ENCODE data around the gene TMEM50A. TPM values are rescaled to one million over a fixed set of nuclear protein-coding genes. Genes with fewer than 3 reads are reported as not detected.
"Not testable (repeated sequence)": the region's sequence is repeated elsewhere in the genome, so short reads cannot be mapped to it uniquely, and the experiment has no call there.

The TMEM50A gene
- total RNA-seq, 1 donor from 2014 or later, result 106 TPM

- H3K4me3 ChIP-seq; intact Hi-C loops (cut with DNase I); ATAC-seq; DNase-seq; H3K9me3 ChIP-seq; H3K27me3 ChIP-seq (ENCODE audit: low read depth); H3K36me3 ChIP-seq; H3K4me1 ChIP-seq; H3K27ac ChIP-seq: not testable (repeated sequence)
Measured at GRCh38 chr1:25312806-25313470, 25.2 kb upstream of the TMEM50A start.

- not testable (repeated sequence) for ATAC-seq
Measured at GRCh38 chr1:25320314-25320938, 17.7 kb upstream of the TMEM50A start.

GRCh38 chr1:25322127-25322526 is 16.0 kb upstream of the TMEM50A start:
- DNase-seq; H3K36me3 ChIP-seq; H3K4me3 ChIP-seq; H3K9me3 ChIP-seq; H3K27me3 ChIP-seq (ENCODE audit: low read depth); H3K27ac ChIP-seq; H3K4me1 ChIP-seq; intact Hi-C loops (cut with DNase I); ATAC-seq: not testable (repeated sequence)

More at GRCh38 chr1:25320314-25320938, 17.7 kb upstream of the TMEM50A start:
- intact Hi-C loops (cut with DNase I); H3K4me3 ChIP-seq; H3K4me1 ChIP-seq; H3K36me3 ChIP-seq; H3K9me3 ChIP-seq; DNase-seq; H3K27me3 ChIP-seq (ENCODE audit: low read depth); H3K27ac ChIP-seq: not testable (repeated sequence)

DNA sequence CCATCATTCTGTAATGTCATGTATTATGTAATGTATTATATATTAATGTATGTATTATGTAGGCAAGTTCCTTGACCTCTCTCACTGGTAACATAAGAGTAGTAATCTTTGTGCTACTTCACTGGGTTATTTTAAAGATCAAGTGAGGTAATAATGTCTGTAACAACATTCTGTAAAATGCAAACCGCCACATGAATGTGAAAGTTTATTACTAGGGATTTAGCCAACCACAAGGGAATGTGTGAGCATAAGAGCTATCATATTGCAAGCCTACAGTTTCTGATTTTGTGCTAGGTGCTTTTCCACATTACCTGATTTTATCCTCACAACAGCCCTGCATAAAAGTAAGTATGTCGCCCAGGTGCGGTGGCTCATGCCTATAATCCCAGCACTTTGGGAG is 13.7 kb upstream of the TMEM50A start:
- H3K4me1 ChIP-seq; H3K9me3 ChIP-seq; H3K4me3 ChIP-seq; DNase-seq; H3K36me3 ChIP-seq; intact Hi-C loops (cut with DNase I); ATAC-seq; H3K27ac ChIP-seq; H3K27me3 ChIP-seq (ENCODE audit: low read depth): not testable (repeated sequence)

DNA sequence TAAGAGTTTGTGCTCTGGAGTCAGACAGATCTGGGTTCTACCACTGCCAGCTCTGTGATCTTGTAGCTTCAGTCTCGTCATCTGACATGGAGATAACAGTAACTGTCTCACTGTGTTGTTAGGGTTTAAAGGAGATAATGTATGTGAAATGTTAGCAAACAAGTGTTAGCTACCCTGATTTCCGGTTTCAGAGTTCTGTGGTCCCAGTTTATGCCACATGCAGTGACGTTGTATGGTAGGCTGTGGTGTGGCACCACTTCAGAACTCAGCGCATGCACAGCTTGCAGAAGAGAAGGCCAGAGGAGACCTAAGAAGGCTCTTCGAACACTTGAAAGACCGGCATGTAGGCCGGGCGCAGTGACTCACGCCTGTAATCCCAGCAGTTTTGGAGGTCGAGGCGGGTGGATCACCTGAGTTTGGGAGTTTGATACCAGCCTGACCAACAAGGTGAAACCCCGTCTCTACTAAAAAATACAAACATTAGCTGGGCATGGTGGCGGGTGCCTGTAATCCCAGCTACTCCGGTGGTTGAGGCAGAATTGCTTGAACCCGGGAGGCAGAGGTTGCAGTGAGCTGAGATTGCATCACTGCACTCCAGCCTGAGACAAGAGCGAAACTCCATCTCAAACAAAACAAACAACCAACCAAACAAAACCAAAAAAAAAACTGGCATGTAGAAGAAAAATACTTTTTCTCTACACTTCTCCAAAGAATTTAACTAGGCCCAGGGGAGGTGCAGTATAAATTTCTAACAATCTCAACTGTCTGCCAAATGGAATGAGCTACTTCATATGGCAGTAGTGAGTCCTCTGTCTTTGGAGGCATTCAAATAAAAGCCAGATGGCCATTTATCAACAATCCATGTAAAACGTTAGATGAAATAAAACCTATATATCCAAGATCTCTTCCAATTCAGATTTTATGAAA is 10.0 kb upstream of the TMEM50A start:
- DNase-seq; H3K4me3 ChIP-seq; H3K36me3 ChIP-seq; H3K4me1 ChIP-seq; H3K27ac ChIP-seq; H3K9me3 ChIP-seq; intact Hi-C loops (cut with DNase I); H3K27me3 ChIP-seq (ENCODE audit: low read depth): not testable (repeated sequence)
- peak in 1 of 2 donors; percentile 65 for ATAC-seq

- intact Hi-C loops (cut with DNase I); H3K27ac ChIP-seq; ATAC-seq; H3K4me3 ChIP-seq; H3K36me3 ChIP-seq; H3K9me3 ChIP-seq; H3K4me1 ChIP-seq; H3K27me3 ChIP-seq (ENCODE audit: low read depth); DNase-seq: not testable (repeated sequence)
Measured at GRCh38 chr1:25328791-25329185, 9.3 kb upstream of the TMEM50A start.

- H3K4me3 ChIP-seq; H3K36me3 ChIP-seq; intact Hi-C loops (cut with DNase I); H3K27ac ChIP-seq; ATAC-seq; H3K4me1 ChIP-seq; H3K9me3 ChIP-seq; DNase-seq; H3K27me3 ChIP-seq (ENCODE audit: low read depth): not testable (repeated sequence)
Measured at GRCh38 chr1:25329336-25329735, 8.8 kb upstream of the TMEM50A start.

DNA sequence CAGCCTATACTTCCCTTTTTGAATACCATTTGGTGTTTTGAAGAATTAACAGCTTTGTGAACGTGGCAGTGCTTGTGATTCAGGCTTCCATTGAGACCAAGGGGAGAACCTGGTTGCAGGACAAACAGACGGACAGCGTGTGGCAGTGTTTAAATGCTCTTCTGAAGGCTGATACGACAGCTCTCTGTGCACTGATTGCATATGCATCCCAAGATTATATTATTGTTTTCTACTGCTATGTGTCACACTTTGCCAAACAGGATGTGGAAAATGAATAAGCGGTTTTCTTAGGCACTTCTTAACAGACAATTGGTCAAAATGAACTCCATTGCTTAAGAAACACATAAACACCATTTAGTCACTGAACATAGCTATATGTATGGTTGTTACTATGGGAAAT is 8.2 kb upstream of the TMEM50A start:
- not testable (repeated sequence) for ATAC-seq

GRCh38 chr1:25336922-25337354 is 1.2 kb upstream of the TMEM50A start:
- intact Hi-C loops (cut with DNase I); H3K36me3 ChIP-seq; H3K9me3 ChIP-seq; H3K27me3 ChIP-seq (ENCODE audit: low read depth); H3K27ac ChIP-seq: not testable (repeated sequence)
- TF ChIP-seq, protein P1, sequence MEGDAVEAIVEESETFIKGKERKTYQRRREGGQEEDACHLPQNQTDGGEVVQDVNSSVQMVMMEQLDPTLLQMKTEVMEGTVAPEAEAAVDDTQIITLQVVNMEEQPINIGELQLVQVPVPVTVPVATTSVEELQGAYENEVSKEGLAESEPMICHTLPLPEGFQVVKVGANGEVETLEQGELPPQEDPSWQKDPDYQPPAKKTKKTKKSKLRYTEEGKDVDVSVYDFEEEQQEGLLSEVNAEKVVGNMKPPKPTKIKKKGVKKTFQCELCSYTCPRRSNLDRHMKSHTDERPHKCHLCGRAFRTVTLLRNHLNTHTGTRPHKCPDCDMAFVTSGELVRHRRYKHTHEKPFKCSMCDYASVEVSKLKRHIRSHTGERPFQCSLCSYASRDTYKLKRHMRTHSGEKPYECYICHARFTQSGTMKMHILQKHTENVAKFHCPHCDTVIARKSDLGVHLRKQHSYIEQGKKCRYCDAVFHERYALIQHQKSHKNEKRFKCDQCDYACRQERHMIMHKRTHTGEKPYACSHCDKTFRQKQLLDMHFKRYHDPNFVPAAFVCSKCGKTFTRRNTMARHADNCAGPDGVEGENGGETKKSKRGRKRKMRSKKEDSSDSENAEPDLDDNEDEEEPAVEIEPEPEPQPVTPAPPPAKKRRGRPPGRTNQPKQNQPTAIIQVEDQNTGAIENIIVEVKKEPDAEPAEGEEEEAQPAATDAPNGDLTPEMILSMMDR (IDR thresholded peaks at IDR 0.05), result peak; percentile 12
- Histone ChIP-seq H3K4me3 (peak overlapping the region; percentile 94), H3K4me1 (peaks cover 20% of the 10 kb centered on the region)
- DNase-seq, result peak; percentile 63
- ATAC-seq, result peak; percentile 68 to 74

More for the DNA sequence above, 8.2 kb upstream of the TMEM50A start:
- H3K27ac ChIP-seq; intact Hi-C loops (cut with DNase I); H3K9me3 ChIP-seq; H3K27me3 ChIP-seq (ENCODE audit: low read depth); DNase-seq; H3K4me3 ChIP-seq; H3K36me3 ChIP-seq; H3K4me1 ChIP-seq: not testable (repeated sequence)

GRCh38 chr1:25337483-25338187 is 499 bp upstream of the TMEM50A start:
- peak overlapping the region; percentile 95 for H3K27ac ChIP-seq
- H3K4me3 ChIP-seq, result peak overlapping the region; percentile 94
- peaks cover 20% of the 10 kb centered on the region for H3K4me1 ChIP-seq
- H3K9me3 ChIP-seq; intact Hi-C loops (cut with DNase I); H3K36me3 ChIP-seq; H3K27me3 ChIP-seq (ENCODE audit: low read depth): not testable (repeated sequence)
- peak; percentile 46 for DNase-seq
- peak; percentile 85 to 87 for ATAC-seq
